Stimulated activated CD8-positive, alpha-beta memory T cell treated with anti-CD3 and anti-CD28 coated beads, Interleukin-7, amount 100 ng/mL, for 24 hours (primary cell): ENCODE measurements around the gene MAT2A.

Source experiments
- DNase-seq: peaks from one replicate; pipeline ENCODE4 v3.0.0-alpha.2; 2020; ENCODE audit warnings: low read depth

MAT2A gene

DNA sequence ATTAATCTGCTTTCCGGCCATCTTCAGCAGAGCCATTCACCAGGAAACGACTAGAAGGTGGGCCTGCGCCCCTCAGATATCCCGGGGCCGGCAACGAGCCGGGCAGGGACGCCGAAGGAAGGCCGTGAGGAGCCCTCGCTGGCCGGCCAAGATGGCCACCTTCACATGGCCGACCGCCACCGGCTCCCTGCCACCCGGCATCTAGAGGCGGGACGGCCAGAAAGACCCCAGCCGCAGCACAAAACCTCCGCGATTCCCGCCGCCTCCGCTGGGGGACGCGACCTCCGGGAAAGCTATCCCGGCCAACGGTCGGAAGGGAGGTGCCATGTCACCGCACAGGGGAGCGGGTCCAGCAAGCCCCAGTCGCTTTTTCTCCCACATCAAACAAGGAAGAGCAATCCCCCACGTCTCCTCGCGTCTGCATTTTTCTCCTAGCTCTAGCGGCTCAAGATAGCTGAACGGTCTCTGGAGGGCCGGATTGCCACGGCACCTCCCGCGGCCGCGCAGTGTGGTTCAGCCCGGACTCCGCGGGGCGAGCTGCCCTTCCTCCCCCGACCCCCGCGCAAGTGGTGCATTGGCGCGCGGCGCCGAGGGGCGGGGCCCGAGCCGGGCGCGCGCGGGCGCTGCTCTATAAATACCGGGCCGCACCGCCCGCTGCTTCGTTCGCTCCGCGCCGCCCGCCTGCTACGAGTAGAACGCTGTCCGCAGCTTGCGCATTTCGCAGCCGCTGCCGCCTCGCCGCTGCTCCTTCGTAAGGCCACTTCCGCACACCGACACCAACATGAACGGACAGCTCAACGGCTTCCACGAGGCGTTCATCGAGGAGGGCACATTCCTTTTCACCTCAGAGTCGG lies at the start of gene MAT2A:
Gene MAT2A, plus strand, starts transcription at position 662 of the 854 bp plus-strand sequence. Its CDS starts 120 bp downstream, at position 782.
- peak; percentile 82 for DNase-seq

DNA sequence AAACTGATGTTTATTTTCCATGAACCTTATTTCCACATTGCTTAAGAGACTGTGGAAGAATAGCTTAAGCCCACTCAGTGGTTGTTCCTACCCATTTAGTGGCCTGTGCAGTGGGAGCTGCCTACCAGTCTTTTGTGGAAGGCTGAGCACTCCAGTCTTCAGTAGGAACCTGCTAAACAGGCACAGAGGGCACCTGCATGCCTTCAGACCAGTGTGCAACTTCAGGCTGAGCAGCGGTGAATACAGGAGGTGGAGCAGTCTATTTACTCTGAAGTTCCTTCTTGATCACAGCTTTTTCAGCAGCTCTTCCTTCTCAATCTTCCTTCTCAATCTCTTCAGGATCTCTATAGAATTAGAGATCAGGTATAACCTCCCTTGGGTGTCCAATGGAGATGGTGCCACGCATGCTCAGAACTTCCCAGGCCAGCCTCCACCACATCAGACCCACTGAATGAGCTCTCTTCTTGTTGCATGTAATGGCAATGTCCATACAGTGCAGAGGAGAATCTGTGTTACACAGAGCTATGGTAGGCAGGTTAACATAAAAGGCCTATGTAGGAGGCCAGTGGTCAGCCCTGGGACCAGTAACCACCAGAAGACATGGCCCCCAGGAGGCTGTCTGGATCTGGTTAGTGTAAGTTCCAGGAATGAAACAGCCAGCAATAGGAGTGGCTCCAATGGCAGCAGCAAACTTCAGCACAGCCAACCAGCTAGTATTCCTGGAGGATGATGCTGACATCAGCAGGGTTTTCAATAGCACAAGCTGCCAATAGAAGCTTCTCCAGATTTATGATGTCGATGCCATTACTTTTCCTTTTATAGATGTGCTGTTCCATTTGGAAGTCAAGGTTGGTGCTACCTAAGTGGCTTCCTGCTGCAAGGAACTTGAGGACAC lies 47.9 kb upstream of the MAT2A start:
- no peak for DNase-seq

- no peak for DNase-seq
Observed at GRCh38 chr2:85496436-85496835, 42.5 kb upstream of the MAT2A start.

- no peak for DNase-seq
Observed at GRCh38 chr2:85497944-85498630, 40.9 kb upstream of the MAT2A start.

DNA sequence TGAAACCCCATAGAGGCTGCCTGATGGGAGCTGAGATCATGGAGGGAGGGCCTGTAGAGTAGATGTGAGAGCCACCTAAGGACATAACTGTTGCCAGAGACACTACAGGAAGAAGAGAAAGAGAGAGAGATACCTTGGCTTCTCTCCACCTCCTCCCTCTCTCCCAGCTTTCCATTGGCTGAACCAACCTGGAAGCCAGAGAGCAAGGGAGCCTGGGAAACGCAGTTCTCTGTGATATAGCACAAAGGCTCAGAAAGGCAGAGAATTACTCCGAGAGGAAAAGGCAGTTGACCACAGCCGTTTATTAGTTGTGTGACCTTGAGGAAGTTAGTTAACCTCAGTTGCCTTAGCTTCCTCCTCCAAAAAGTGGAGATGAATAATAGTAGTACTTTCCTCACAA lies 37.7 kb upstream of the MAT2A start:
- no peak for DNase-seq

GRCh38 chr2:85502720-85503119 lies 36.2 kb upstream of the MAT2A start:
- DNase-seq, result no peak

DNA sequence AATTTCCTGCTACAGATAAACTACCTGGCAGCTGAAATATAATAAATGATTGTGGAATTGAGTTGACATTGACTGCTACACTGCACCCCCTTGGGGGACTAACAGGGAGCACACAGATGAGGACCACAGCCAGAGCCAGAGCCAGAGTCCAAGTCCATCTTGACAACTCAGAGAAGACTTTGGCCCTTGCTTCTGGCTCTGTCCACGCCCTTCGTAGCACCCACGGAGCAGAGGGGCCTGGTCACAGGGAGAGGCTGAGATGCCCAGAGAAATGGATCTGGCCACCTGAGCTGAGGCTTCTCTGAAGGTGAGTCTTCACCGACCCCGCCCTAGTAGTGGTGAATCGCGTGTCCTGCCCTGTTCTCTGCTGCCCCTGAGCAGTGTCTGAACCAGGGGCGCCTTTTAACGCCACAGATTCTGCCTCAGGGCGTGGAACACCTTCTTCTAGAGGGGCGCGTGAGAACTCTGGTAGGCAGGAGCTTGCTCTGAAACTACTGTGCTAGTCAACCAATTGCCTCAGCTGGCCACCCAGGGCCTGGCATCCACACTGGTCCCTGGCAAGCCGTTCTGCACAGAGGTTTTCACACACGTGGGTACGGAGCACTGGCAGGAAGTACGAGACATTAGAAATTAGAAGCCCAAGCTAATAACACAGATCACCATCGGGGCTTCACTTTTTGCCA lies 35.7 kb upstream of the MAT2A start:
- DNase-seq, result no peak

GRCh38 chr2:85503851-85504777 lies 34.9 kb upstream of the MAT2A start:
- no peak for DNase-seq

DNA sequence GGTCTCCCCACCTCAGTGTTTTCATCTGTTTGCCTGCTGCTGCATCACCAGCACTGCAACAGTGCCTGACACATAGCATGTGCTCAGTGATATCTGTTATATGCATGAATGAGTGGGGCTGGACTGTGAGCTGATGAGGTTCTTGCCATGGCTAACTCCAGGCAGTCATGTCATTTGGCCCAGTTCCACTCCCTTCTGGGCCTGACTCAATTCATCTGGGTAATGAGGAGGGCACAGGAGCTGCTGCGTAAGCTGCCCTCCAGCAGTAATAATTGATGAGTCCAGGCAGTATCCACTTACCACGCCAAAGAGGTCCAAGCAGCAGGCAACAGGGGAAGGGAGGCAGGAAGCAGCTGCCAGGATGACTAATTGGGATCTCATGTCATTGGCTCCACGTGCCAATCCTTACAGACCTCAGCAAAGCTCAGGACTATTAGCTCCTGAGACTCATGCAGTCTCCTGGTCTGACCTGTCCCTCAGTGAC lies 34.1 kb upstream of the MAT2A start:
- no peak for DNase-seq

DNA sequence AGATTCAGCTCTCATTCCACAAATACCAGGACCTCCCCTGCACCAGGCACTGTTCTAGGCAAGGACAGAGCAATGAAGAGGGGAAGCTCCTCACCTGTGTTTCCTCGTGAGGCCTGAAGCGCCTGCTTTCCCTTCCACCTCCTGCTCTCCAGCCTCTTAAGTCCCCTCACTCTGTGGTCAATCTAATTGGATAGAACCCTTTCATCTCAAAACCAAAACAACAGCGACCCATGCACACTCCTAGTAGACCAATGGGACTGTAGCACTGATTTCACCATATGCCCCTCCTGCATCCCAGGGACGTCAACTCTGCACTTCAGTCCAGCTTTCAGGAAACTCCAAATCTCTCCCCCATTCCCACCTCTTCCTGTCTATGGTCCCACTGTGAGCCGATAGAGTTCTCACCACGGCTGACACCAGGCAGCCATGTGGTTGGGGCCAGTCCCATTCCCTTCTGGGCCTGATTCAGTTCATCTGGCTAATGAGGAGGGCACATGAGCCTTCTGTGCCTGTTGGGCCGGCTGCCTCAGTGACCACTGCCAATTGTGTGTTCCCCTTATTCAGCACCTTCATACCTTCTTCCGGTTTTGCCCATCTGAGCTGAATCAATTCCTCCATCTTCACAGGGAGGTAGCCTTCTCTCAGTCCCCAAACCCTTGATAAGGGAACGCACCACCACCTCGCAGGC lies 33.3 kb upstream of the MAT2A start:
- no peak for DNase-seq

DNA sequence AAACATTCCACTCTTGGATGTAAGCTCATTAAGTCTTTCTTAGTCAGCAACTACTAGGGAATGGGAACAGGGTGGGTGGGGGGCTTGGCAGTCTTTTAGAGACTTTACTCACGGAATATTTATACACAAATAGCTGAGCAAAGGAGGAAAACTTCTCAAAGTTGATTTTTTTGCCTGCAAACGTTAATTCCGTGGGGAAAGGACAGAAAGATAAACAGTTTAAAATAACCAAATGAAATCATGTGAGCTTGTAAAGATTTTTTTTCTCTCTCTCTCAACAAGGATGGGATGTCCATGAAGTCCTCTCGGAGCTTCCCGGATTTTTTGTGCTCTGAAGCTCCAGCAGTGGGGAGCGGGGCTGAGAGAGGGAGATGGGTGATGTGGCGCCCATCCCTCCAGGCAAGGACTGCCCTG lies 32.2 kb upstream of the MAT2A start:
- DNase-seq, result no peak

- no peak for DNase-seq
Observed at GRCh38 chr2:85511008-85511811, 27.8 kb upstream of the MAT2A start.

DNA sequence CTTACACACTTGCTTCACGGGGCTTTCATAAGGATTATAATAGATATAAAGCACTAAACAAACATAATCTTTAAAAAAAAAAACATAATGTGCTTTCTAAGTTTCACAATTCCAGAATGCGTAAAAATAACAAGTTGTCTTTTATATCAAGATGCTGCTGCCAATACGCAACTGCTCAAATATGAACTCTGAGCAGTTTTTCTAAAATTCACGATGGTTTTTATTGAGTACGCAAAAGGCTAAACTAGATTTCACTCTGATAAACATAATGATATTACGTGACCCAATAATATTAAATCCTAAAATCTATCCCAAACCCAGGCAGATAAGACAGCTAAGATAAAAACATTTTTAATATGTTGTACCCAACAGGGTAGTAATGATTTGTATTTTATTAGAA lies 24.6 kb upstream of the MAT2A start:
- DNase-seq, result no peak

- DNase-seq, result no peak
Observed at GRCh38 chr2:85516653-85517389, 22.1 kb upstream of the MAT2A start.

DNA sequence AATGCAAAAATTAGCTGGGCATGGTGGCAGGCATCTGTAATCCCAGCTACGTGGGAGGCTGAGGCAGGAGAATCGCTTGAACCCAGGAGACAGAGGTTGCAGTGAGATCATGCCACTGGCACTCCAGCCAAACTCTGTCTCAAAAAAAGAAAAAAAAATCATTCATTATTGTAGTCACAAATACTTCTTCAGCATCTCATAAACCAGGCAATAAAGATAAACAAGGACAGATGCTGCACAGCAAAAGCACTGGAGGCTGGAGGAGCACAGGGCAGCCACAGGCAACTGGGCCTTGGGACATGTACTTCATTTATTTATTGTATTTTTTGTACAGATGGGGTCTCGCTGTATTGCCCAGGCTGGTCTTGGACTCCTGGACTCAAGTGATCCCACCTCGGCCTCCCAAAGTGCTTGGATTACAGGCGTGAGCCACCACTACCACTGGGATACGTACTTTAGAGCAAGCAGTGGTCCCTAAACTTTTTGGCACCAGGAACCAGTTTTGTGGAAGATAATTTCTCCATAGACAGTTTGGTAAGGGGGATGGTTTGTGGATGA lies 16.8 kb upstream of the MAT2A start:
- DNase-seq, result no peak

DNA sequence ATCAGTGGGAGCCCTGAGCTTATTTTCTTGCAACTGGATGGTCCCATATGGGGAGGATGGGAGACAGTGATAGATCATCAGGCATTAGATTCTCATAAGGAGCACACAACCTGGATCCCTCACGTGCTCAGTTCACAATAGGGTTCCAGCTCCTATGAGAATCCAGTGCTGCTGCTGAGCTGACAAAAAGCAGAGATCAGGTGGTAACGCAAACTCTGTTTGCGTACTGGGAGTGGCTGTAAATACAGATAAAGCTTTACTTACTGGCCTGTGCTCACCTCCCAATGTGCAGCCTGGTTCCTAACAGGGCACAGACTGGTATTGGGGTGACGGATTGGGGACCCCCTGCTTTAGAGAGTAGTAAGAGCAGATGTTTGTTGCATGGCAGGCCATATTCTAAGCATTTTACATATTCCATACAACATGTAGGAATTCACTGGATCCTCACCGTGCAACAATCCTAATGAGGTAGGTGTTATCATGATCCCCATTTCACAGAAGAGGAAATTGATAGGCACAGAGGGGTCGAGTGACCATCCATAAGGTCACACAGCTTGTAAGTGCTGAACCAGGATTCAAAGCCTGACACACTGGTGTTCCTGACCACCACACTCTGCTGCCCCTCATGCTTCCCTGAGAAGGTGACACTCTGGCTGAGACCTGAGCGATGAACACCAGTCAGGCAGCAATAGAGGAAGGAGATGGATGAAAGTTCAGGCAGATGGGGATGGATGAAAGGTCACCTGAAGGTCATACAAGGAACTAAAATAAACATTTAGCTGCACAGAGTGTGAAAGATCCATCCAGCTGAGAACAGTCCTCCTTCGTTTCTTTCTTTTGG lies 15.7 kb upstream of the MAT2A start:
- DNase-seq, result no peak

DNA sequence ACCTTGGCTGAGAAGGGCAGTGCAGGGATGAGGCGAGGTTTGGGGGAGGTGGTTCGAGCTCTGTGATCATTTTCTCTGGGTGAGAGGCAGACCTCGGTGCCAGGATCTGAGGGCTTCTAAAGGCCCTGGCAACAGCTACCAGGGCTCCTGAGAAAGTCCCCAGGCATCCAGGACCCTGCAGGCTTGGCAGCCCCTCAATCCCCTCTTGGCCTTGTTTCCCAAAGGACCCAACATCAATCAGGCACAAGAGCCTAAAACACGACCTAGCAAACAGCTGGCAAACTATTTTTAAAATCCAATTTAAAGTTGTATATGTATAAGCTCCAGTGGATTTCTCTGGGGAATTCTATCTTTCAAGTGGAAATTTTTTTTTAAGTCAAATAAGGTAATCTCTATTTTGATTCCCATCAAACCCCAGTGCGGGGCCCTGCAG lies 15.0 kb upstream of the MAT2A start:
- no peak for DNase-seq
